NT2/D1 (cell line): Measurements from ENCODE around the gene TMC2.
"Not testable (repeated sequence)": the region's sequence is repeated elsewhere in the genome, so short reads cannot be mapped to it uniquely, and the experiment has no call there.

Experiments used
- DNase-seq: peaks from one replicate; pipeline ENCODE4 v3.0.0-alpha.2; 2011; ENCODE audit warnings: low read depth, low spot score
- H3K27me3 ChIP-seq: 2 replicates; pipeline ENCODE4 v1.6.0; 2011; ENCODE audit warnings: mild to moderate bottlenecking; ENCODE audit not compliant: insufficient read length, insufficient read depth
- H3K36me3 ChIP-seq: 2 replicates; pipeline ENCODE4 v1.6.1; 2011; ENCODE audit warnings: mild to moderate bottlenecking, low read length, mixed read lengths; ENCODE audit not compliant: insufficient read depth, insufficient read length
- H3K4me1 ChIP-seq: 2 replicates; pipeline ENCODE4 v1.5.1; 2011; ENCODE audit not compliant: insufficient read depth, insufficient read length
- H3K4me3 ChIP-seq: 2 replicates; pipeline ENCODE4 v1.5.1; 2011; ENCODE audit warnings: low read depth; ENCODE audit not compliant: insufficient read length
- H3K9ac ChIP-seq: 2 replicates; pipeline ENCODE4 v1.6.0; 2011; ENCODE audit warnings: low read depth; ENCODE audit not compliant: insufficient read length
- H3K9me3 ChIP-seq: 2 replicates; pipeline ENCODE4 v1.5.1; 2011; ENCODE audit warnings: mild to moderate bottlenecking, low read length; ENCODE audit not compliant: insufficient read depth
- SUZ12 ChIP-seq: IDR thresholded peaks from 2 replicates; pipeline ENCODE4 v1.6.1; 2011; ENCODE audit not compliant: insufficient read length, insufficient read depth; ENCODE audit errors: extremely low read depth
- YY1 ChIP-seq: IDR thresholded peaks from 2 replicates; pipeline ENCODE4 v1.6.1; 2011; ENCODE audit not compliant: insufficient read length, insufficient read depth
- ZNF274 ChIP-seq: IDR thresholded peaks from 2 replicates; pipeline ENCODE4 v1.6.1; 2011; ENCODE audit warnings: mild to moderate bottlenecking, low read depth, low read length

TMC2 gene

DNA sequence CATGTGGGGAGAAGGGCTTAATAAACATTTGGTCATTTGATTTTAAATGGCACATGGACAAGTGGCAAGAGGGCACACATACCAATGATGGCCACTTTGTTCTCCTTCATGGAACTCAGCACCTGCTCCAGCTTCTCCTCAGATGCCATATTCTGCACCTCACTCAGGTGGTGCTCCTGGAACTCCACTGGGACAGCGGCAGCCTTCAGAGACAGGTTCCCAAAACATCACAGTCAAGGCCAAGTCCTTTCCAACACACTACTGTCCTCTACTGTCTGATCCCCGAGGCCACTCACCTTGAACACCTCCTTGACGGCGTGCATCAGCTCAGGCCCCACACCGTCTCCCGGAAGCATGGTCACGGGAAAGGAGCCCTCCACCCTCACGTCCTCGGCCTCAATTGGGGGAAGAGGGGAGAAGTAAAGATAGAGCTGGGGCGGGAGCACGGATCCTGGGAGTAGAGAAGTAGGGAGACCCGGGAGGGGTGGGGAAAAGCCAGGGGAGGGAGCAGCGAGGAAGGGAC is 127.1 kb downstream of the TMC2 start:
- H3K27me3 ChIP-seq, result no peaks in the 10 kb centered on the region
- no peaks in the 10 kb centered on the region for H3K9me3 ChIP-seq
- DNase-seq, result no peak
- TF ChIP-seq ZNF274 (no peak), SUZ12 (no peak), YY1 (no peak)
- peaks cover 4% of the 10 kb centered on the region for H3K4me1 ChIP-seq
- peaks cover 47% of the 10 kb centered on the region for H3K36me3 ChIP-seq
- H3K9ac ChIP-seq, result peak overlapping the region; percentile 88
- H3K4me3 ChIP-seq, result peak overlapping the region; percentile 85

DNA sequence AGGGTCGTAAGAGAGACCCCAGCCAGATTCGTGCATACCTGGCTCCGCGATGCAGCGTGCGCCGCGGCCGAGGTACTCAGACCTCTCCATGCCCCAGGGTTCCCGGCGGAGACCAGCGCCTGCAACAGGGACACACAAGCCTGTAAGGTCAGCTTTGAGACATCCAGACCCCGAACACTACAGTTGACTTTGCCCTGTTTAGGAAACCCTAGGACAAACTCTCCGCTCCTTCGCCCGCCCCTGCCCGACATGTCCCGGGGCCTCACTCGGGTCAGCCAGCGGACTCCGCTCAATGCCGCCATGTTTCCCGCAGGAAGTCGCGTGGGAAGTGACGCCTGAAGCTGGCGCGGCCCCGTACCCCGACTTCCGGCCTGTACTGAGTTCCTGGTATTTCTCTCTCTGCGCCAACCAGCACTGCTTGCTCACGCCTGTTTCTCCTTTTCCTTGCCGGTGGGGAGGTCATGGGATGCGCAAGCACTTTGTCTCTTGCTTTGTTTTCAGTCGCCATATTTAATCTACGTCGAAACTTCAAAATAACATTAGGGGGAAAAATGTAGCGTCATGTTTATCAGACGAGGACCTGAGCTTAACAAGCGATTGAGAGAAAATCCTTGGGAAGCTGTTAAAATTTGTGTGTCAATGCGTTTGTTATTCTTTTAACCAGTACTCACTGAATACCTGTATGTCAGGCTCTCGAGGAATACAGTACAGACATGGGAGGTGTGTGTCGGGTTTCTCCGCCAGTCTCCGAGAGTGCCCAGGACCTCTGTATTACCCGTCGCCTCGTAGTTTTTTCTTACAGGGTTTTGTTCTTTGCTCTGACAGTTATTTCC is 127.7 kb downstream of the TMC2 start, which contains the start of gene IDH3B:
IDH3B (minus strand) TSS at position 330 of the 833 bp plus-strand sequence; CDS start at position 302, 28 bp downstream.
- Histone ChIP-seq H3K36me3 (peaks cover 40% of the 10 kb centered on the region), H3K27me3 (no peaks in the 10 kb centered on the region), H3K9me3 (no peaks in the 10 kb centered on the region), H3K4me1 (peaks cover 4% of the 10 kb centered on the region), H3K9ac (peak within 1 kb of the TSS; percentile 88), H3K4me3 (peak within 1 kb of the TSS; percentile 85)
- peak; percentile 88 for DNase-seq
- TF ChIP-seq YY1 (peak; percentile 89), SUZ12 (no peak)

DNA sequence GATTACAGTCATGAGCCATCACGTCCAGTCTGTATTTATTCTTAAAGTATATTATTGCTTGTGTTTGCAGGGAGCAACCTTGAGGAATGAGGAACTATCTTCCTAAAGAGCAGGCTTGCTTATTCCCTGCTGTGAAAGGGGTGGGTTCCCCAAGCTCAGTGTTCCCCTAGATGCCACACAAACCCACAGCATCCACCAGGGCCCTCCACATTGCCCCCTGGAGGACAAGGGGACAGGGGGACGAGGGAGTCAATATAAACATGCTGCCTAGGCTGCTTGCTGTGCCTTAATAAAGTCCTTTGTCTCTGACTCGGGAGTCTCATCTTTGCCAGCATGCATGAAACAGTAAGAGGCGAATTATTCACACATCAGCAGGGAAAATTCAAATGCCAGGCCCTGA is 135.6 kb downstream of the TMC2 start:
- Histone ChIP-seq H3K36me3 (no peaks in the 10 kb centered on the region), H3K27me3 (no peaks in the 10 kb centered on the region), H3K4me1 (no peaks in the 10 kb centered on the region), H3K4me3 (no peak overlapping the region), H3K9ac (no peak overlapping the region), H3K9me3 (no peaks in the 10 kb centered on the region)
- no peak for TF ChIP-seq YY1
- DNase-seq, result no peak

DNA sequence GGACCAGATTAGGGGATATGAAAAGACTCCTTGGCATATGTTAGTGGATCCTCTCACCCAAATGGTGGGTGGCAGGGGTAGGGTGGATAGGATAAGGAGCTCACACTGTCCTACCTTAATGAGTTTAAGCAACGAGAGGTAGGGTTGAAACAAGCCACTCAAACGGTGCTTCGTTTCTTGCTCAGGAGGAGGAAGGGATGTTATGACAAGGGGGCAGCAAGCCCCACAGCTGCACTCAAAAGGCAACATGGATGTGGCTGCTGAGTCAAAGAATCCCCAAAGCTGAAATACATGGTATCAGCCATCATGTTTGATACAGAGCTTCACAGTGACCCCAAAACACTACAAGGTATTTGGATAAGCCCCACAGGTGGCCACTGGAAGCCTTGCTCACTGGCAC is 136.1 kb downstream of the TMC2 start:
- TF ChIP-seq YY1, result no peak
- TF ChIP-seq ZNF274, result no peak
- no peak for TF ChIP-seq SUZ12
- Histone ChIP-seq H3K36me3 (no peaks in the 10 kb centered on the region), H3K27me3 (no peaks in the 10 kb centered on the region), H3K4me3 (no peak overlapping the region), H3K9me3 (no peaks in the 10 kb centered on the region), H3K9ac (no peak overlapping the region), H3K4me1 (no peaks in the 10 kb centered on the region)
- DNase-seq, result no peak

DNA sequence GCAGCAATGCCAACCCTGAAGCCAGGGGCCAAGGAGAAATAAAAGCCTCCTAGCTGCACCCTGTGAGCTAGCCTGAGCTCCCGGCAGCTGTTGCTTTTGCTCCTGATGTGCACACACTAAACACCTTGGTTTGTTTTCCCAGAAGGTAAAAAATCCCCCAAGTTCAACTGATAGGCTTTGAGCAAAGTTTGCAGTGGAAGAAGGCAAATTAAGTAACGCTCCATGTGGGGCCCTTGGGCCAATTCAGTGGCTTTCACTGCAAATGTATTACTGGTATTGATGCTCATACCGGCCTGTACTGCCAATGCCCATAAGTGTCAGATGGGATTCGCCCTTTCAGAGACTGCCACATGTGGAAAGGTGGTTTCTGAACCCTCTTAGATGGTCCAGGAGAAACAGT is 137.1 kb downstream of the TMC2 start:
- Histone ChIP-seq H3K9ac (no peak overlapping the region), H3K9me3 (no peaks in the 10 kb centered on the region), H3K4me3 (no peak overlapping the region), H3K36me3 (no peaks in the 10 kb centered on the region), H3K27me3 (no peaks in the 10 kb centered on the region), H3K4me1 (no peaks in the 10 kb centered on the region)
- TF ChIP-seq YY1, result no peak
- TF ChIP-seq SUZ12, result no peak
- no peak for TF ChIP-seq ZNF274
- no peak for DNase-seq

DNA sequence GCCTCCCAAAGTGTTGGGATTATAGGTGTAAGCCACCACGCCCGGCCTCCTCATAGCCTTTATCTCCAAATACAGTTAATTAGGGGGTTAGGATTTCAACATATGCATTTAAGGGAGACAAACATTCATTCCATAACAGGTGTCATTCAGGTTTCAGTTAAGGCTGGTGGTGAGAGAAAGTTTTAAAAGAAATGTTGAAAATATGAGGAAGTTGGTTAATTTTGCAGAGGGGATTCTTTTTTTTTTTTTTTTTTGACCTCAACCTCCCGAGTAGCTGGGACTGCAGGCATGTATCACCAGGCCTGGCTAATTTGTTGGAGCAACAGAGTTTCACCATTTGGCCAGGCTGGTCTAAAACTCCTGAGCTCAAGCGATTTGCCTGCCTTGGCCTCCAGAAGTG is 143.7 kb downstream of the TMC2 start:
- no peaks in the 10 kb centered on the region for H3K36me3 ChIP-seq
- H3K9ac ChIP-seq, result no peak overlapping the region
- H3K4me1 ChIP-seq, result no peaks in the 10 kb centered on the region
- TF ChIP-seq ZNF274, result no peak
- no peak for DNase-seq
- H3K9me3 ChIP-seq, result no peaks in the 10 kb centered on the region
- peaks cover 4% of the 10 kb centered on the region for H3K27me3 ChIP-seq
- H3K4me3 ChIP-seq, result no peak overlapping the region

DNA sequence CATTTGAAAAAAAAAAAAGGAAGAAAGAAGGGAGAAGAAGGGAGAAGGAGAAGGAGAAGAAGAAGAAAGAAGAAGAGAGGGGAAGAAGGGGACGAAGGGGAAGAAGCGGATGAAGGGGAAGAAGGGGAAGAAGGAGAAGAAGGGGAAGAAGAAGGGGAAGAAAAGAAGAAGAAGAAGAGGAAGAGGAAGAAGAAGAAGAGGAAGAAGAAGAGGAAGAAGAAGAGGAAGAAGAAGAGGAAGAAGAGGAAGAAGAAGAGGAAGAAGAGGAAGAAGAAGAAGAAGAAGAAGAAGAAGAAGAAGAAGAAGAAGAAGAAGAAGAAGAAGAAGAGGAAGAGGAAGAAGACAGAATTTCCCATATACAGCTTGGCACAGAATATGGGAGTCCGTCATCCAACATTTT is 145.7 kb downstream of the TMC2 start:
- not testable (repeated sequence) for H3K36me3 ChIP-seq, H3K4me3 ChIP-seq, H3K4me1 ChIP-seq, H3K9me3 ChIP-seq, DNase-seq, H3K27me3 ChIP-seq, H3K9ac ChIP-seq

DNA sequence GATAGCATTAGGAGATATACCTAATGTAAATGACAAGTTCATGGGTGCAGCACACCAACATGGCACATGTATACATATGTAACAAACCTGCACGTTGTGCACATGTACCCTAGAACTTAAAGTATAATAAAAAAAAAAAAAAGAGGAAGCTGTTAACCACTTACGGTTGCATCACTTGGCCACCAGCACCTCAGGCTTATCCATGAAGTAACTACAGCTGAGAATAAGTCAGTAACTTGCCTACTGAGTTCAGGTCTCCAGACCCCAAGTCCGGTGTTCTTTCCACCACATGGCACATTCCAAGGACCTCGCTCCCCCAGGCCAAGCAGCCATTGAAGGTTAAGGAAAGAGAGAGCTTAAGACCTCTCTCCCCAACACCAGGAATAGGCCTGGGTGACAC is 148.4 kb downstream of the TMC2 start:
- not testable (repeated sequence) for DNase-seq, H3K4me1 ChIP-seq, H3K9ac ChIP-seq, H3K4me3 ChIP-seq, H3K9me3 ChIP-seq, H3K36me3 ChIP-seq
- peaks cover 11% of the 10 kb centered on the region for H3K27me3 ChIP-seq
